ENCODE results near the gene FKBP10. TPM values are rescaled to one million over a fixed set of nuclear protein-coding genes. Genes with fewer than 3 reads are reported as not detected.

The FKBP10 gene
- total RNA-seq, 1 experiment from 2014 or later: 142 TPM

DNA sequence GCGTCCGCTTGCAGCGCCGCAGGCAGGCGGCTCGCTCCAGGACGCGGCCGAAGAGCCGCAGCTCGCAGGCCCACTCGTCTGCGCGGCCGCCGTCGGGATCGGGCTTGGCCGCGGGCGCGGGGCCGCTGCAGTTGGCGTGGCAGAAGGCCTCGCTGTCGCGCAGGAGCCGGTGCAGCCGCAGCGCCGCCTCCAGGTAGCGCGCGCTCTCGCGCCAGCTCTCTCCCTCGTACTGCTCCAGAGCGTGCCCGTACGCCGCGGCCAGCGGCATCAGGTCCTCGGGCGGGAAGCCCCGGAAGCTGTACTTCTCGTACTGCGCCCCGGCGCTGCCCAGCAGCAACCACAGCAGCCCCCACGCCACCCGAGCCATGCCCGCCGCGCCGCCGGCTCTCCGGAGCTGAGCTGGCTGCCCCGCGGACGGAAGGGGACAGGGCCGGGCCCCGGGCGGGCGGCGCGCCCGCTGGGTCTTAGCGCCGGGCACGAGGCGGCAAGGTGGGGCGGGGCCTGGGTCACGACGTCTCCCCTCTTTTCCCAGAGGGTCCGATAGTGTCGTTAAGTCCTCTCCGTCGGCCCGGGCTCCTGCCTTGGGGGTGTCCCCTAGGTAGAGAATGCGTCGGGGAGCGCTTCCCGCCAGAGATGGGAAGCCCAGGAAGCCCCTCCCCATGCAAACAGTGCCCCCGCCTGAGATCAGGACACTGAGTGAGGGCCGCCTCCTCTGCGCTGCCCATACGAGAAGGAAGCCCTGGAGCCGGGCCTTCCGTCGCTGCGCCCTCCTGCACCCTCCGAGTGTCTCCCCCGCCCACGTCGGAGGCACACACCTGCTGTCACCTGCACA, 1.0 kb upstream of the FKBP10 start, which contains the start of gene P3H4:
Gene P3H4 (minus strand): TSS at position 401 of the 832 bp plus-strand sequence. CDS start 34 bp downstream, at position 367.
- Mint-ChIP-seq H3K4me3 (ENCODE audit: unreplicated experiment) (peak within 1 kb of the TSS; percentile 95), H3K9me3 (ENCODE audit: unreplicated experiment) (no peaks in the 10 kb centered on the region), H3K27me3 (ENCODE audit: insufficient read depth, unreplicated experiment) (no peaks in the 10 kb centered on the region), H3K36me3 (ENCODE audit: insufficient read depth, unreplicated experiment) (peaks cover 36% of the 10 kb centered on the region), H3K4me1 (ENCODE audit: insufficient read depth, unreplicated experiment) (peaks cover 19% of the 10 kb centered on the region), H3K27ac (ENCODE audit: low read depth, unreplicated experiment) (peak within 1 kb of the TSS; percentile 85)
- TSS peak; percentile 44 for BruUV-seq (replicated peaks)
- ChIA-PET CTCF (interaction anchor here (0.6 to 3.1 kb wide), 19 partner anchors 10 to 1719 kb away, joined by 3 to 22 read pairs (median 3); no protein-coding TSS in a partner anchor), POLR2A (interaction anchor here (0.6 to 24.1 kb wide), 23 partner anchors 10 to 123 kb away, joined by 3 to 599 read pairs (median 4); partner anchors contain the start of genes ACLY, EIF1, JUP and KLHL11)
- TF ChIP-seq, protein P1, sequence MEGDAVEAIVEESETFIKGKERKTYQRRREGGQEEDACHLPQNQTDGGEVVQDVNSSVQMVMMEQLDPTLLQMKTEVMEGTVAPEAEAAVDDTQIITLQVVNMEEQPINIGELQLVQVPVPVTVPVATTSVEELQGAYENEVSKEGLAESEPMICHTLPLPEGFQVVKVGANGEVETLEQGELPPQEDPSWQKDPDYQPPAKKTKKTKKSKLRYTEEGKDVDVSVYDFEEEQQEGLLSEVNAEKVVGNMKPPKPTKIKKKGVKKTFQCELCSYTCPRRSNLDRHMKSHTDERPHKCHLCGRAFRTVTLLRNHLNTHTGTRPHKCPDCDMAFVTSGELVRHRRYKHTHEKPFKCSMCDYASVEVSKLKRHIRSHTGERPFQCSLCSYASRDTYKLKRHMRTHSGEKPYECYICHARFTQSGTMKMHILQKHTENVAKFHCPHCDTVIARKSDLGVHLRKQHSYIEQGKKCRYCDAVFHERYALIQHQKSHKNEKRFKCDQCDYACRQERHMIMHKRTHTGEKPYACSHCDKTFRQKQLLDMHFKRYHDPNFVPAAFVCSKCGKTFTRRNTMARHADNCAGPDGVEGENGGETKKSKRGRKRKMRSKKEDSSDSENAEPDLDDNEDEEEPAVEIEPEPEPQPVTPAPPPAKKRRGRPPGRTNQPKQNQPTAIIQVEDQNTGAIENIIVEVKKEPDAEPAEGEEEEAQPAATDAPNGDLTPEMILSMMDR (IDR thresholded peaks at IDR 0.05; ENCODE audit: unreplicated experiment): peak; percentile 52
- intact Hi-C loops (cut with micrococcal nuclease): loop anchor here (2.0 kb wide), 3 partner anchors 53 to 147 kb away; partner anchors contain the start of gene KLHL11
- DNase-seq (ENCODE audit: unreplicated experiment): peak; percentile 74

DNA sequence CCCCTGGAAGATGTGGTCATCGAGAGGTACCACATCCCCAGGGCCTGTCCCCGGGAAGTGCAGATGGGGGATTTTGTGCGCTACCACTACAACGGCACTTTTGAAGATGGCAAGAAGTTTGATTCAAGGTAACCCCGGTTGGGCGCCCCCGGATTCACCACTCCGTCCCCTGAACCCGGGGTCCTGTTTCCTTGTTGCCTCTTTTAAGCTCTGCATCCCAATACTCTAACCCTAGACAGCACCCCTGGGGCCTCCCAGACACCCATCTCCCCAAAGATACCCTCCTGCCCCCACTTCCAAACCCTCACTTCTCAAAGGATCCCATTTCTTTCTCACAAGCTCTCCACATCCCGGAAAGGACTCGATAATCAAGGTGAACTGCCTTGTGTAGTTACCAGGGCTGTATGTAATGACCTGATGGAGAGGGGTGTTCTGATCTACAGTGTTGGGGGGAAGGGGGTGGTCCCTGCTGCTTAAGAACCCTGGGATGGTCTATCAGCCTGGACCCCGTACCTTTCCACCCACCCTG, 412 bp downstream of the FKBP10 start:
- Mint-ChIP-seq H3K27me3 (ENCODE audit: insufficient read depth, unreplicated experiment) (no peaks in the 10 kb centered on the region), H3K4me1 (ENCODE audit: insufficient read depth, unreplicated experiment) (peaks cover 19% of the 10 kb centered on the region), H3K36me3 (ENCODE audit: insufficient read depth, unreplicated experiment) (peaks cover 28% of the 10 kb centered on the region), H3K4me3 (ENCODE audit: unreplicated experiment) (peak overlapping the region; percentile 95), H3K9me3 (ENCODE audit: unreplicated experiment) (no peaks in the 10 kb centered on the region), H3K27ac (ENCODE audit: low read depth, unreplicated experiment) (peak overlapping the region; percentile 85)
- BruUV-seq (replicated peaks): no TSS peak
- POLR2A ChIA-PET: interaction anchor here (1.0 to 24.1 kb wide), 7 partner anchors 9 to 124 kb away, joined by 4 to 599 read pairs (median 14); partner anchors contain the start of genes EIF1, JUP and KLHL11
- TF ChIP-seq, protein P1 (IDR thresholded peaks at IDR 0.05; ENCODE audit: unreplicated experiment): no peak
- intact Hi-C loops (cut with micrococcal nuclease): loop anchor here (2.0 kb wide), 1 partner anchor 52 kb away; the partner anchor contains the start of gene KLHL11
- CTCF ChIA-PET: no interaction called here
- DNase-seq (ENCODE audit: unreplicated experiment): no peak

DNA sequence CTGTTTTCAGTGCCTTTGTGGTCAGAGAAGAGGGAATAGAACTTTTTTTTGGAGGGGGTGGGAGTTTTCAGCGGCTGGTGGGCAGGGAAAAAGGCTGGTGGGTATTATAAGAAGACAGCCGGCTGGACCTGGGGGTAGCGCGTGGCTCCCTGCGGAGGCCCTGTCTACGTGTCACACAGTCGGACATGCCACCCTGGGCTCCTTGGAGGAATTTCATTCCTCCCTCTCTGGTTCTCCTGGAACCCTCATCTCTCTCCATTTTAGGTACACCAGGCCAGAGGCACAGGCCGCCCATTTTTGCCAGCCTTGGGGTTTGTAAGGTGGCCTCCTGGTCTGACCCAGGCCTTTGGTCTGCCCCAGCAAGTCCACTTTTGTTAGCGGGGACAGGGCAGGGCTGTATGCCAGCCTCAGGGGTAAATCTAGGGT, 908 bp downstream of the FKBP10 start:
- intact Hi-C loops (cut with micrococcal nuclease): loop anchor here (2.0 kb wide), 1 partner anchor 51 kb away; the partner anchor contains the start of gene KLHL11
- Mint-ChIP-seq H3K9me3 (ENCODE audit: unreplicated experiment) (no peaks in the 10 kb centered on the region), H3K27me3 (ENCODE audit: insufficient read depth, unreplicated experiment) (no peaks in the 10 kb centered on the region), H3K4me1 (ENCODE audit: insufficient read depth, unreplicated experiment) (peaks cover 19% of the 10 kb centered on the region), H3K36me3 (ENCODE audit: insufficient read depth, unreplicated experiment) (peaks cover 32% of the 10 kb centered on the region), H3K27ac (ENCODE audit: low read depth, unreplicated experiment) (peak overlapping the region; percentile 85), H3K4me3 (ENCODE audit: unreplicated experiment) (peak overlapping the region; percentile 95)
- no peak for DNase-seq (ENCODE audit: unreplicated experiment)
- TSS peak; percentile 53 for BruUV-seq (replicated peaks)
- TF ChIP-seq, protein P1 (IDR thresholded peaks at IDR 0.05; ENCODE audit: unreplicated experiment): no peak
- ChIA-PET CTCF (no interaction called here), POLR2A (interaction anchor here (1.4 to 24.1 kb wide), 5 partner anchors 9 to 125 kb away, joined by 5 to 599 read pairs (median 14); partner anchors contain the start of genes EIF1, JUP and KLHL11)

DNA sequence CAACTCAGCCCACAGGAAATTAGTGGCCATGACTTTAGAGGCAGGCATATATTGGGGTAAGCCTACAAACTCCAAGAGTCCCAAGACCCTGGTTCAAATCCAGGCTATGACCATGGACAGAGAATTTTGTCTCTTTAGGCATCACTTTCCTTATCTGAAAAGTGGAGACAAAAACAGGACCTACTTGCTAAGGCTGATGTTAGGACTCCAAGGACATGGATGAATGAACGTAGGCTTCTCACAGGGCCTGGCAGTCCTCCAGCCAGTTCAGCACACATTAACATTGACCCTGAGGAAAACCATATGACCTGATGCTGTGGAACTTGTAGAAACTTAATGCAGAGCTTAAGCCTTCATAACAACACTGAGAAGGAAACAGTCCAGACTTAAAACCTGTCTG, 1.4 kb downstream of the FKBP10 start:
- H3K27ac Mint-ChIP-seq (ENCODE audit: low read depth, unreplicated experiment): no peak overlapping the region
- BruUV-seq (replicated peaks): no TSS peak
- TF ChIP-seq, protein P1 (IDR thresholded peaks at IDR 0.05; ENCODE audit: unreplicated experiment): no peak
- no peak for DNase-seq (ENCODE audit: unreplicated experiment)
- H3K9me3 Mint-ChIP-seq (ENCODE audit: unreplicated experiment): no peaks in the 10 kb centered on the region
- no peaks in the 10 kb centered on the region for H3K27me3 Mint-ChIP-seq (ENCODE audit: insufficient read depth, unreplicated experiment)
- CTCF ChIA-PET: no interaction called here
- peaks cover 19% of the 10 kb centered on the region for H3K4me1 Mint-ChIP-seq (ENCODE audit: insufficient read depth, unreplicated experiment)
- POLR2A ChIA-PET: interaction anchor here (0.6 to 24.1 kb wide), 6 partner anchors 21 to 1713 kb away, joined by 3 to 599 read pairs (median 4); partner anchors contain the start of genes JUP and KLHL11
- peaks cover 28% of the 10 kb centered on the region for H3K36me3 Mint-ChIP-seq (ENCODE audit: insufficient read depth, unreplicated experiment)
- peak overlapping the region; percentile 95 for H3K4me3 Mint-ChIP-seq (ENCODE audit: unreplicated experiment)
- intact Hi-C loops (cut with micrococcal nuclease): no loop called here

All from MCF 10A (cell line).